IPS-18a (cell line): ENCODE results near the gene ZNF18.

ENCODE experiments used
- H3K27ac ChIP-seq: one replicate; pipeline ENCODE4 v1.5.1; 2013; ENCODE audit warnings: low read length
- H3K27me3 ChIP-seq: one replicate; pipeline ENCODE4 v1.6.1; 2013; ENCODE audit warnings: mild to moderate bottlenecking, low read length; ENCODE audit not compliant: control insufficient read depth, insufficient read depth
- H3K36me3 ChIP-seq: one replicate; pipeline ENCODE4 v1.6.1; 2013; ENCODE audit warnings: low read depth, low read length; ENCODE audit not compliant: control insufficient read depth
- H3K4me1 ChIP-seq: one replicate; pipeline ENCODE4 v1.6.1; 2013; ENCODE audit warnings: low read depth, low read length; ENCODE audit not compliant: control insufficient read depth
- H3K4me3 ChIP-seq: one replicate; pipeline ENCODE4 v1.5.1; 2013; ENCODE audit warnings: low read length
- H3K9ac ChIP-seq: one replicate; pipeline ENCODE4 v1.6.1; 2013; ENCODE audit warnings: mild to moderate bottlenecking, low read length, moderate library complexity
- H3K9me3 ChIP-seq: one replicate; pipeline ENCODE4 v1.6.1; 2013; ENCODE audit warnings: low read depth, low read length; ENCODE audit not compliant: control insufficient read depth

ZNF18 gene

DNA sequence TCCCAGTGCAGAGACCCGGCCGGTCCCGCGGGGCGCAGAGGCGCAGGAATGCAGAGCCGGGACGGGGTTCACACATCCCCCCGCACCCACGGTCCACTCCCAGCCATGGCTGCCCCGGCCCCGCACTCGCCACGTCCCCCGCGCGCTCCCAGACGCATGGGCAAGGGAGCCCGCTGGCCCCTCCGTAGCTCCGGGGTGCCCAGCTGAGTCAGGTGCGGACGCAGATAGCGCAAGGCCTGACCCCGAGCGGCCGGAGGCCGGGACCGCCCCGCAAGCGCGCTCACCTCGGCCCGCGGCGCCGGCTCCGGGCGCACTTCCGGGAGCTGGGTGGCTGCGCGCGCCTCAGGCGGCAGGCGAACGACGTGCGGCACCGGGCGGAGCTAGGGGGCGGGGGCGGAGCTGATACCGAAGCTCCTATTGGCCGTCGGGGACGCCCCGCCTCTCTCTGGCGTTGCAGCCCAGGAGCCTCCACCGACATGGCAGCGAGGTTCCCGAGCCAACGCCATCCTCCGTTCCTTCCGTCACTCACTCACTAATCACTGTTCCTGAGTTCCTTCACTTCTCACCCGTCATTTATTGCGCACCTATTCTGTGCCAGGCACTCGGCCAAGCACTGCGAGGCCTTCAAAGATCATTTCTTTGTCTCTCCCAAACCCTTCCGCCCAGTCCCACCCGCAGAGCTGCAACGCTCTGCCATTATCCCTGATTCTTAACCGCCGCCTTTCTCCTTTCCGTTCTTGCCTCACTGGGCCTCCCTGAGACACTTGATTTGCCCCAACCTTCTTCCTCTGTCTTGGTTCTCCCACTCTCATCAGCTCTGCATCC lies at the start of gene ZNF18:
TSS of gene ZNF18 (minus strand) at position 329 of the 825 bp plus-strand sequence. CDS start 4,646 bp downstream, outside the sequence.
- peak within 1 kb of the TSS; percentile 95 for H3K27ac ChIP-seq
- H3K36me3 ChIP-seq: no peaks in the 10 kb centered on the region
- H3K4me3 ChIP-seq: peak within 1 kb of the TSS; percentile 93
- H3K9me3 ChIP-seq: no peaks in the 10 kb centered on the region
- peak within 1 kb of the TSS; percentile 79 for H3K9ac ChIP-seq
- no peaks in the 10 kb centered on the region for H3K27me3 ChIP-seq
- peaks cover 8% of the 10 kb centered on the region for H3K4me1 ChIP-seq

DNA sequence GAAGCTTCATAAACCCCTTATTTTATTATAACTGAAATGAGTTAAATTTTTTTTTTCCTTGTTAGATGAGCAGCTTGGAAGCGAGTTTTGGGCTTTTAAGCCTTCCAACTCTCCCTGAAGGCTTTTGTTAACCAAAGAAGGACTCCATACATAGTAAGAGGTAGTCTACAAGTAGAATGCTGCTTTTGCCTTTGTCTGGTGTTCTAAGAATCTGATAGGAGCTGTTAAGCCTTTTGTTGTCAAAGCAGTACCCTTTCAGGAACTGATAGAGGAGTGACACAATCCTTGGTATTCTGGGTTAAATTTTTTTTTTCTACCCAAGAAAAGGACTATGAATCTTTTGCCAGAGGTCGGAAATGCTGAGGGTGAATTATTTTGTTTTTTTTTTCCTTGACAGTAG lies 49.5 kb upstream of the ZNF18 start:
- H3K36me3 ChIP-seq: no peaks in the 10 kb centered on the region
- no peaks in the 10 kb centered on the region for H3K9me3 ChIP-seq
- H3K27me3 ChIP-seq: no peaks in the 10 kb centered on the region
- no peak overlapping the region for H3K9ac ChIP-seq
- H3K4me1 ChIP-seq: peaks cover 56% of the 10 kb centered on the region
- H3K4me3 ChIP-seq: peak overlapping the region; percentile 33
- H3K27ac ChIP-seq: peak overlapping the region; percentile 24

DNA sequence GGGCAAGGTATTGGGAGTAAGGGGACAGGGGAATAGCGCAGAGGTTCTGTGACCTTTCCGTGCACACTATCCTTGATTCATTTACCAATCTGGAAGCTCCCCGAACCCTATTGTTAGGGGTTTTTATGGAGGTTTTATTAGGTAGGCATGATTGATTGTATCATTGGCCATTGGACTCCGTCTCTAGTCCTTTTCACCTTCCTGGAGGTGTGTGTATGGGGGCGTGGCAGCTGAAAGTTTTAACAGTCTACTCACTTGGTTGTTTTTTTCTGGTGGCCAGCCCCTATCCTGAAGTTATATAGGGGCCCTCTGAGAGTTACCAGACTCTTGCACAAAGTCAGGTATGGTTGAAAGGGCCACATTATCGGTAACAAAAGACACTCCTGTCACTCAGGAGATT lies 46.4 kb upstream of the ZNF18 start:
- Histone ChIP-seq H3K9me3 (no peaks in the 10 kb centered on the region), H3K27me3 (no peaks in the 10 kb centered on the region), H3K9ac (no peak overlapping the region), H3K27ac (no peak overlapping the region), H3K4me1 (peaks cover 28% of the 10 kb centered on the region), H3K36me3 (no peaks in the 10 kb centered on the region), H3K4me3 (no peak overlapping the region)

GRCh38 chr17:12041312-12041711 lies 44.0 kb upstream of the ZNF18 start:
- Histone ChIP-seq H3K4me3 (no peak overlapping the region), H3K36me3 (no peaks in the 10 kb centered on the region), H3K27me3 (no peaks in the 10 kb centered on the region), H3K9me3 (no peaks in the 10 kb centered on the region), H3K9ac (no peak overlapping the region), H3K4me1 (peaks cover 12% of the 10 kb centered on the region), H3K27ac (no peak overlapping the region)

DNA sequence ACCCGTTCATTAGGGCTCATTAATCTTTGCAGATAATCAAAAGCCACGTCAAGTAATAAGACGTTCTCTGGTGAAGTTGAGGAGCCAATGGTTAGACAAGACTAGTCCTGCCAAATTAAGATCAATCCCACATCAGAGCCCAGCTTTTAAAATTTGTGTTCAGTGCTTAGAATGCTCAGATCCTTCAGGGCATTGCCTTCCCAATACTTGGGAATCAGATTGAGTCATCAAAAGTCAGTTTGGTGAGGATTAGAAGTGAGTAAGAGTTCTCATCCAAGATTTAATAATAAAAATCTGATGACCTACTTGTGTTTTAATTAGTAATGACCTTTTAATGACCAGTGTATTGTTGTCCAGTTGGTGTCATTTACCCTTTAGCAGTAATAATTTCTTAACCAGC lies 43.2 kb upstream of the ZNF18 start:
- Histone ChIP-seq H3K9ac (no peak overlapping the region), H3K4me1 (peaks cover 4% of the 10 kb centered on the region), H3K9me3 (no peaks in the 10 kb centered on the region), H3K36me3 (no peaks in the 10 kb centered on the region), H3K27me3 (no peaks in the 10 kb centered on the region), H3K27ac (no peak overlapping the region), H3K4me3 (no peak overlapping the region)

- no peaks in the 10 kb centered on the region for H3K9me3 ChIP-seq
- H3K4me3 ChIP-seq: no peak overlapping the region
- H3K4me1 ChIP-seq: no peaks in the 10 kb centered on the region
- H3K9ac ChIP-seq: no peak overlapping the region
- H3K36me3 ChIP-seq: no peaks in the 10 kb centered on the region
- H3K27ac ChIP-seq: no peak overlapping the region
- H3K27me3 ChIP-seq: no peaks in the 10 kb centered on the region
Measured at GRCh38 chr17:12037970-12038369, 40.7 kb upstream of the ZNF18 start.

GRCh38 chr17:12035673-12036072 lies 38.4 kb upstream of the ZNF18 start:
- Histone ChIP-seq H3K4me3 (no peak overlapping the region), H3K27me3 (no peaks in the 10 kb centered on the region), H3K36me3 (no peaks in the 10 kb centered on the region), H3K27ac (no peak overlapping the region), H3K9me3 (no peaks in the 10 kb centered on the region), H3K9ac (no peak overlapping the region), H3K4me1 (no peaks in the 10 kb centered on the region)

- no peak overlapping the region for H3K27ac ChIP-seq
- H3K9ac ChIP-seq: no peak overlapping the region
- H3K4me1 ChIP-seq: no peaks in the 10 kb centered on the region
- no peaks in the 10 kb centered on the region for H3K9me3 ChIP-seq
- no peaks in the 10 kb centered on the region for H3K27me3 ChIP-seq
- H3K4me3 ChIP-seq: no peak overlapping the region
- H3K36me3 ChIP-seq: no peaks in the 10 kb centered on the region
Measured at GRCh38 chr17:12034538-12034937, 37.3 kb upstream of the ZNF18 start.

- Histone ChIP-seq H3K9me3 (no peaks in the 10 kb centered on the region), H3K27ac (no peak overlapping the region), H3K4me3 (no peak overlapping the region), H3K9ac (no peak overlapping the region), H3K36me3 (no peaks in the 10 kb centered on the region), H3K4me1 (peaks cover 4% of the 10 kb centered on the region), H3K27me3 (no peaks in the 10 kb centered on the region)
Measured at GRCh38 chr17:12028611-12029010, 31.3 kb upstream of the ZNF18 start.

GRCh38 chr17:12027658-12028057 lies 30.4 kb upstream of the ZNF18 start:
- Histone ChIP-seq H3K9ac (no peak overlapping the region), H3K36me3 (no peaks in the 10 kb centered on the region), H3K27ac (no peak overlapping the region), H3K4me1 (peaks cover 4% of the 10 kb centered on the region), H3K9me3 (no peaks in the 10 kb centered on the region), H3K27me3 (no peaks in the 10 kb centered on the region), H3K4me3 (no peak overlapping the region)

DNA sequence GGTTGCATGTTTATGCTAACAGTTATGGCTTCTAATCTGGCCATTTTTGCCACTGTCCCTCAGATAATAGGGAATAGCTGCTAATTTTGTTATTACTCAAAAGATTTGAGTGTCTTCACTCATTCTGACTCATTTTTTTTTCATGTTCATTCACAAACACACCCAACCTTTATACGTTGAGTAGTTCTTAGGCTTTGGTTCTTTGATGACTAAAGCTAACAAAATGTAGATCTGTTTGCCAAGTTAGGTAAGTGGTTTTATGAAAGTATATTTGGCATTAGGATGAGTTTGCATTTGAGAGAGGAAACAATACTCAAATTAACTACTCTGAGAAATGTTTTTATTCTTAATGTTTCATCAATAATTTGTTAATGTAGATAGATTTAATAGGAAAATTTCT lies 27.1 kb upstream of the ZNF18 start:
- no peak overlapping the region for H3K9ac ChIP-seq
- no peaks in the 10 kb centered on the region for H3K9me3 ChIP-seq
- peaks cover 18% of the 10 kb centered on the region for H3K4me1 ChIP-seq
- peaks cover 11% of the 10 kb centered on the region for H3K27me3 ChIP-seq
- H3K4me3 ChIP-seq: no peak overlapping the region
- H3K27ac ChIP-seq: no peak overlapping the region
- H3K36me3 ChIP-seq: no peaks in the 10 kb centered on the region

DNA sequence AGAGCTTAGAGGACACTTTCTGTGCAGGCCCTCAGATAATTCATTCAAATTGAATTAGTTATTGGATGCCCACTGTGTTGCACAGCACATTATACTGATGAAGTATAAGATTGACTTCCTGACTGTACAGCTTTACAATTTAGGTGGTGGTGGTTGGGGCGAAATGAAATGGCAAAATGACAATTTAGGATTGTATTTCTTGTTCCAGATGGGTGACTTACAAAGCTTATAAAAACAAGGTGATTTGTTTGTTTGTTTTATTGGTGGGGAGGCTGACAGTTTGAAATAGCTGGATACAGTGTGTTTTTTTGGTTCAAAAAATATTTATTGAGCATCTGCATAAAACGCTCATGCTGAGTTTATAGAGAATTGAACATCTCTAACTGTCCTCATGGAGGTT lies 25.0 kb upstream of the ZNF18 start:
- H3K9ac ChIP-seq: no peak overlapping the region
- H3K27me3 ChIP-seq: peaks cover 11% of the 10 kb centered on the region
- no peaks in the 10 kb centered on the region for H3K9me3 ChIP-seq
- H3K4me1 ChIP-seq: peaks cover 18% of the 10 kb centered on the region
- no peak overlapping the region for H3K27ac ChIP-seq
- peak overlapping the region; percentile 62 for H3K4me3 ChIP-seq
- H3K36me3 ChIP-seq: no peaks in the 10 kb centered on the region
